Trophoblast cell (in vitro differentiated cells and primary cell): ENCODE results near the gene APELA. TPM values are rescaled to one million over a fixed set of nuclear protein-coding genes. Genes with fewer than 3 reads are reported as not detected.

ENCODE experiments used
- DNase-seq, 2 donors: peaks; one replicate each; pipeline ENCODE4 v3.0.0-alpha.2; 2016
- H2AFZ ChIP-seq: 2 replicates; pipeline ENCODE4 v1.6.1; 2013; ENCODE audit warnings: low read length, moderate library complexity, mild to moderate bottlenecking; ENCODE audit not compliant: insufficient read depth, poor library complexity
- H2AK5ac ChIP-seq: 2 replicates; pipeline ENCODE4 v1.6.1; 2013; ENCODE audit warnings: mild to moderate bottlenecking, low read length
- H2BK120ac ChIP-seq: 2 replicates; pipeline ENCODE4 v1.6.1; 2013; ENCODE audit warnings: low read length, mild to moderate bottlenecking, moderate library complexity; ENCODE audit not compliant: insufficient read depth, poor library complexity
- H2BK12ac ChIP-seq: 2 replicates; pipeline ENCODE4 v1.6.1; 2013; ENCODE audit warnings: mild to moderate bottlenecking, low read length, moderate library complexity
- H2BK5ac ChIP-seq: 2 replicates; pipeline ENCODE4 v1.6.1; 2013; ENCODE audit warnings: low read length, low read depth, moderate library complexity, mild to moderate bottlenecking; ENCODE audit not compliant: poor library complexity
- H3K14ac ChIP-seq: 2 replicates; pipeline ENCODE4 v1.6.1; 2013; ENCODE audit warnings: mild to moderate bottlenecking, low read length
- H3K18ac ChIP-seq: 2 replicates; pipeline ENCODE4 v1.6.1; 2013; ENCODE audit warnings: mild to moderate bottlenecking, low read length
- H3K23ac ChIP-seq: 2 replicates; pipeline ENCODE4 v1.6.1; 2013; ENCODE audit warnings: low read length
- H3K27ac ChIP-seq: 2 replicates; pipeline ENCODE4 v1.5.1; 2013; ENCODE audit warnings: low read depth, mild to moderate bottlenecking, inconsistent platforms, low read length, moderate library complexity
- H3K27me3 ChIP-seq: 2 replicates; pipeline ENCODE4 v1.6.1; 2013; ENCODE audit warnings: inconsistent platforms, mild to moderate bottlenecking, low read length, moderate library complexity; ENCODE audit not compliant: insufficient read depth
- H3K36me3 ChIP-seq, 2 experiments: 1 replicate in 1 of 2; 2 replicates in 1 of 2; pipeline ENCODE4 v1.6.1; 2013; ENCODE audit warnings: low read length in 2 of 2, mild to moderate bottlenecking in 2 of 2, moderate library complexity in 1 of 2; ENCODE audit not compliant: insufficient read depth in 2 of 2, control insufficient read depth in 1 of 2
- H3K4ac ChIP-seq: 2 replicates; pipeline ENCODE4 v1.6.1; 2013; ENCODE audit warnings: low read depth, mild to moderate bottlenecking, low read length, moderate library complexity
- H3K4me1 ChIP-seq, 2 experiments: 1 replicate in 1 of 2; 2 replicates in 1 of 2; pipeline ENCODE4 v1.6.1; 2013; ENCODE audit warnings: low read length in 2 of 2, mild to moderate bottlenecking in 2 of 2, moderate library complexity in 1 of 2; ENCODE audit not compliant: insufficient read depth in 2 of 2, control insufficient read depth in 1 of 2
- H3K4me2 ChIP-seq: 2 replicates; pipeline ENCODE4 v1.6.1; 2013; ENCODE audit warnings: inconsistent platforms, mild to moderate bottlenecking, low read length, moderate library complexity
- H3K4me3 ChIP-seq: 2 replicates; pipeline ENCODE4 v1.5.1; 2013; ENCODE audit warnings: mild to moderate bottlenecking, low read depth, low read length, inconsistent platforms
- H3K79me1 ChIP-seq: one replicate; pipeline ENCODE4 v1.6.1; 2013; ENCODE audit warnings: low read length
- H3K79me2 ChIP-seq: 2 replicates; pipeline ENCODE4 v1.6.1; 2013; ENCODE audit warnings: low read length, mild to moderate bottlenecking; ENCODE audit not compliant: control insufficient read depth, insufficient read depth, poor library complexity
- H3K9ac ChIP-seq: 2 replicates; pipeline ENCODE4 v1.6.1; 2013; ENCODE audit warnings: mild to moderate bottlenecking, low read length
- H3K9me3 ChIP-seq: 2 replicates; pipeline ENCODE4 v1.6.1; 2013; ENCODE audit warnings: low read depth, mild to moderate bottlenecking, control low read depth, inconsistent platforms, low read length; ENCODE audit not compliant: insufficient read depth
- H4K12ac ChIP-seq: 2 replicates; pipeline ENCODE4 v1.6.1; 2013; ENCODE audit warnings: low read depth, mild to moderate bottlenecking, low read length, moderate library complexity
- H4K8ac ChIP-seq: 2 replicates; pipeline ENCODE4 v1.6.1; 2013; ENCODE audit warnings: low read depth, mild to moderate bottlenecking, low read length, moderate library complexity
- H4K91ac ChIP-seq: one replicate; pipeline ENCODE4 v1.6.1; 2013; ENCODE audit warnings: low read depth, mild to moderate bottlenecking, low read length, moderate library complexity
- WGBS: extraction: QIAGEN DNeasy Blood & Tissue Kit; methylation state at CpG from one replicate; pipeline ENCODE4 v1.1.7; 2013; ENCODE audit warnings: missing lambda C conversion rate; ENCODE audit not compliant: insufficient read length, insufficient coverage; ENCODE audit errors: extremely low coverage; 5-methylcytosine and 5-hydroxymethylcytosine counted together
- polyA plus RNA-seq: library from polyadenylated mRNA; stranded (reverse); fragments of 200-250 nt; gene quantifications from 2 replicates; pipeline ENCODE4 v1.2.3, GENCODE V29; 2013

The APELA gene, protein sequence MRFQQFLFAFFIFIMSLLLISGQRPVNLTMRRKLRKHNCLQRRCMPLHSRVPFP
- polyA plus RNA-seq: 13.9 and 15.1 TPM in 2 replicates

- Histone ChIP-seq H3K4me2 (peak within 1 kb of the TSS; percentile 53), H3K79me1 (no peaks in the 10 kb centered on the region), H3K79me2 (no peaks in the 10 kb centered on the region), H3K23ac (no peak within 1 kb of the TSS), H2BK120ac (no peak within 1 kb of the TSS), H3K4me3 (no peak within 1 kb of the TSS), H3K27ac (peak within 1 kb of the TSS; percentile 17), H3K4me1 (peaks cover 0 to 2% of the 10 kb centered on the region in 2 experiments), H2BK5ac (no peak within 1 kb of the TSS), H4K91ac (no peak within 1 kb of the TSS), H3K36me3 (no peaks in the 10 kb centered on the region), H3K4ac (no peak within 1 kb of the TSS), H4K8ac (no peak within 1 kb of the TSS), H2AK5ac (no peak within 1 kb of the TSS), H4K12ac (no peak within 1 kb of the TSS), H3K27me3 (no peaks in the 10 kb centered on the region), H2AFZ (no peak within 1 kb of the TSS), H3K9me3 (no peaks in the 10 kb centered on the region), H3K18ac (no peak within 1 kb of the TSS), H2BK12ac (no peak within 1 kb of the TSS), H3K9ac (no peak within 1 kb of the TSS), H3K14ac (no peak within 1 kb of the TSS)
- DNase-seq: no peak
- no CpG with 5 or more reads among the region's 7 CpGs for WGBS
These were observed at the start of gene APELA for GRCh38 chr4:164876700-164877324. APELA (plus strand) TSS chr4:164877178; CDS start chr4:164877332, 154 bp downstream.

DNA sequence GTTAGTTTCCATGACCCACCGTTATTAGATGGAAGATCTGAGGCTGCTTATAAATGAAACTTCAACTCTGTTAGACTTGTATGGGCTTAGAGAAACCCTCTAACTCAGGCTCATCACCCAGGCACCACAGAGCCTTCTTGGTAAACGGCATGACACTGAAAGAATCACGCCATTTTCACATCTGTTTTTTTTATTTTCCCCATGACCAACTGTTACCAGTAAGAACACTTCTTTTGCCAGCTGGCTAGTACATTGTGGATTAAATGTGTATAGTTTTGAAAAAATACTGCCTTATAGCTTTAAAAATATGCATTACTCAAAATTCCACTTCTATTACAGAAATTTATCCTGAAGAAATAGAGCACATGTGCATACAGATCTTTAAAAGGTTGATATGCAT, 48.0 kb upstream of the APELA start:
- WGBS: no CpG with 5 or more reads among the region's 3 CpGs

GRCh38 chr4:164846566-164846965, 30.4 kb upstream of the APELA start:
- Histone ChIP-seq H3K9ac (no peak overlapping the region), H3K4me2 (no peak overlapping the region), H4K12ac (no peak overlapping the region), H2AK5ac (no peak overlapping the region), H2BK12ac (no peak overlapping the region), H3K4me3 (no peak overlapping the region), H3K14ac (no peak overlapping the region), H3K36me3 (no peaks in the 10 kb centered on the region), H3K79me2 (no peaks in the 10 kb centered on the region), H3K27me3 (no peaks in the 10 kb centered on the region), H3K4ac (no peak overlapping the region), H2BK120ac (no peak overlapping the region), H4K8ac (no peak overlapping the region), H3K27ac (no peak overlapping the region), H3K79me1 (no peaks in the 10 kb centered on the region), H2AFZ (no peak overlapping the region), H3K23ac (no peak overlapping the region), H4K91ac (no peak overlapping the region), H3K18ac (no peak overlapping the region), H2BK5ac (no peak overlapping the region), H3K9me3 (no peaks in the 10 kb centered on the region), H3K4me1 (no peaks in the 10 kb centered on the region)
- DNase-seq: no peak
- no CpG with 5 or more reads among the region's 4 CpGs for WGBS

More for the DNA sequence above, 48.0 kb upstream of the APELA start:
- Histone ChIP-seq H3K36me3 (no peaks in the 10 kb centered on the region), H3K9me3 (no peaks in the 10 kb centered on the region), H2BK12ac (no peak overlapping the region), H3K27ac (no peak overlapping the region), H2BK120ac (no peak overlapping the region), H3K9ac (no peak overlapping the region), H4K8ac (no peak overlapping the region), H3K14ac (no peak overlapping the region), H3K4me1 (no peaks in the 10 kb centered on the region), H3K23ac (no peak overlapping the region), H3K27me3 (no peaks in the 10 kb centered on the region), H3K18ac (no peak overlapping the region), H3K4ac (no peak overlapping the region), H3K4me2 (no peak overlapping the region), H3K79me2 (no peaks in the 10 kb centered on the region), H3K79me1 (no peaks in the 10 kb centered on the region), H2BK5ac (no peak overlapping the region), H2AFZ (no peak overlapping the region), H4K12ac (no peak overlapping the region), H4K91ac (no peak overlapping the region), H2AK5ac (no peak overlapping the region), H3K4me3 (no peak overlapping the region)
- no peak for DNase-seq

- Histone ChIP-seq H2AK5ac (no peak overlapping the region), H3K79me2 (no peaks in the 10 kb centered on the region), H3K23ac (no peak overlapping the region), H3K36me3 (no peaks in the 10 kb centered on the region), H3K18ac (no peak overlapping the region), H4K91ac (no peak overlapping the region), H2BK5ac (no peak overlapping the region), H3K4ac (no peak overlapping the region), H3K4me3 (no peak overlapping the region), H2AFZ (no peak overlapping the region), H4K8ac (no peak overlapping the region), H3K9me3 (no peaks in the 10 kb centered on the region), H3K14ac (no peak overlapping the region), H3K4me1 (no peaks in the 10 kb centered on the region), H3K4me2 (no peak overlapping the region), H2BK120ac (no peak overlapping the region), H3K9ac (no peak overlapping the region), H3K27me3 (no peaks in the 10 kb centered on the region), H4K12ac (no peak overlapping the region), H2BK12ac (no peak overlapping the region), H3K27ac (no peak overlapping the region), H3K79me1 (no peaks in the 10 kb centered on the region)
- WGBS: no CpG with 5 or more reads among the region's 3 CpGs
- no peak for DNase-seq
These were observed 30.0 kb upstream of the APELA start for GRCh38 chr4:164847016-164847415.
